Testis (tissue), 2 donors: ENCODE results near the gene MINK1.

ENCODE experiments used
- CTCF ChIP-seq, 3 experiments: fragments of 450-650 bp in 2 of 3; fragments of 200-600 bp in 1 of 3; sonication (generic) in 1 of 3; IDR thresholded peaks; one replicate each; pipeline ENCODE4 v1.5.1; 2016 to 2019; ENCODE audit warnings: antibody characterized with exemption in 3 of 3, mild to moderate bottlenecking in 2 of 3, moderate library complexity in 1 of 3
- POLR2A ChIP-seq: fragments of 450-650 bp; IDR thresholded peaks from one replicate; pipeline ENCODE4 v1.6.1; 2017; ENCODE audit warnings: antibody characterized with exemption, mild to moderate bottlenecking, moderate library complexity

DNA sequence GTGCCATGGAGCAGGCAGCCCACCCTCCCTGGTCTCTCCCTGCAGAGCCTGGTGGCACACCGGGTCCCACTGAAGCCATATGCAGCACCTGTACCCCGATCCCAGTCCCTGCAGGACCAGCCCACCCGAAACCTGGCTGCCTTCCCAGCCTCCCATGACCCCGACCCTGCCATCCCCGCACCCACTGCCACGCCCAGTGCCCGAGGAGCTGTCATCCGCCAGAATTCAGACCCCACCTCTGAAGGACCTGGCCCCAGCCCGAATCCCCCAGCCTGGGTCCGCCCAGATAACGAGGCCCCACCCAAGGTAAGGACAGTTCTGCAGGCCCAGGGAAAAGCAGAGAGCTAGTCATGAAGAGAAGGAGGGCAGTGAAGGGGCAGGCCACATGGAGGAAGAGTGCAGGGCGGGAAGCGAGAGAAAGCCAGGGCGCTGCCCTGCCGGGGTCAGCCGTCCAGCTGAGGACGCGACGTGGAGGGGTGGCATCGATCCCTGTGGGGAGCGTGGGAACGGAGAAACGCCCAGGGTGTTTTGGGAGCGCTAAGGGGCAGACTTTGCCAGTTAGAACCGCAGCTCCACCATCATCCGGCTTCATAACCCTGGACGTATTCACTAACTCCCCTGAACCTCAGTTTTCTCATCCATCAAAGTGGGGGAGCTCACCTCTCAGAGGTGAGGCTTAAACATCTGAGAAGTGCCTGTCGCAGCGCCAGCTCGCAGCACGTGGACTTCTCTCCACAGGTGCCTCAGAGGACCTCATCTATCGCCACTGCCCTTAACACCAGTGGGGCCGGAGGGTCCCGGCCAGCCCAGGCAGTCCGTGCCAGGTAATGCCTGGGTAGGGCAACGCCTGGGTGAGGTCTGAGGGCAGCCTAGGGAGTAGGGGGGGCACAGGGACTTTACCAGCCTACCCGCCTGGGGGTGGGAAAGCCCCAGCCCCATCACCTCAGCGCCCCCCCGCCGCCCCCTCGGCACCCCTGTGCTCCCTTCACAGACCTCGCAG lies 58.6 kb downstream of the MINK1 start:
- TF ChIP-seq CTCF (IDR thresholded peaks at IDR 0.05) (no peak), POLR2A (no peak)
